Fibroblast of skin of right biceps (primary cell): ENCODE results near the gene ZMPSTE24.
A peak's percentile ranks its signal among the peaks of the same experiment; 100 is the strongest.
"Not testable (repeated sequence)": the region's sequence is repeated elsewhere in the genome, so short reads cannot be mapped to it uniquely, and the experiment has no call there.

ENCODE experiments used
- DNase-seq: peaks from one replicate; pipeline ENCODE4 v3.0.0-alpha.2; 2013

The ZMPSTE24 gene

GRCh38 chr1:40332695-40333094 is 74.7 kb downstream of the ZMPSTE24 start:
- no peak for DNase-seq

DNA sequence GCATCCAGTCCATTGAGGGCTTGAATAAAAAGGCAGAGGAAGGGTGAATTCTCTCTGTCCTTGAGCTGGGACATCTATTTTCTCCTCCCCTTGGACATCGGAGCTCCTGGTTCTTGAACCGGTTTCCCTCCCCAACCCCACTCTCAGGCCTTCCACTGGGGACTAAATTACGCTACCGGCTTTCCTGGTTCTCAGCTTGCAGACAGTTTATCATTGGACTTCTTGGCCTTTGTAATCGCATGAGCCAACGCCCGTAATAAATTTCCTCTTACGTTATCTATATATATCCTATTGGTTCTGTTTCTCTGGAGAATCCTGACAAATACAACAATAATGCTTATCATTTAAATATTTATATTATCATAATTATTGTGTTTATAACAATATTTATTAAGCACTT is 79.4 kb downstream of the ZMPSTE24 start:
- DNase-seq = no peak

GRCh38 chr1:40338745-40339419 is 80.8 kb downstream of the ZMPSTE24 start:
- DNase-seq = peak; percentile 68

- no peak for DNase-seq
These were observed 81.6 kb downstream of the ZMPSTE24 start for GRCh38 chr1:40339420-40340323.

DNA sequence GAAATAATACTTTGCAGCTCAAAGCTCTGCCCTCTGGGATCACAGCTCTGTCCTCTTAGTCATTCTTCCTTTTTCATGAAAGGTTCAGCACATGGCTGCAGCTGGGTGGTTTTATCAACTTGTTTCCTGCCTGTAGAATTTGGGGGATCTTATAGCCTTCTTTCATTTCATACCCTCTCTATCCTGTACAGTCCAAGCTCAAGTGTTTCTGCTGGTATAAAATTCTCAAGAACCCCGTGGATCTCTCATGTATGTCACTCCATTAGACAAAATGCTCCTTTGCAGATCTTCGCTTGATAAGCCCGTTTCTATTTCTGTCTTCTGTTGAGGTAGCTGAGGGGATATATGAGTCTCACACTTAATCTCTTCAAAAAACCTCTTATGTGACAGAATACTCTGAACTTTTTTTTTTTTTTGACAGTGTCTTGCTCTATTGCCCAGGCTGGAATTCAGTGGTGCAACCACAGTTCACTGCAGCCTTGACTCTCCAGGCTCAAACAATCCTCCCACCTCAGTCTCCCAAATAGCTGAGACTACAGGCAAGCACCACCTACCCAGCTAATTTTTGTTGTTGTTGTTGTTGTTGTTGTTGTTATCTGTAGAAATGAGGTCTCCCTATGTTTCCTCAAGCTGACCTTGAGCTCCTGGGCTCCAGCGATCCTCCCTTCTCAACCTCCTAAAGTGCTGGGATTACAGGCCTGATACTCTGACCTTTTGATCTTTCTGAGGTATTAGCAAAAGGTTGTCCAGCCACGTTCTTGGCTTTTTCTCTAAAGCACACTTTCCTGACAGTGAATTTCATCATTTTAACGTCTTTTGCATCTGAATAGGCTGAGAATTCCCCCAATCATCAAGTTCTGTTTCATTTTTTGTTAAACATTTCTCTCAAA is 83.7 kb downstream of the ZMPSTE24 start:
- no peak for DNase-seq

DNA sequence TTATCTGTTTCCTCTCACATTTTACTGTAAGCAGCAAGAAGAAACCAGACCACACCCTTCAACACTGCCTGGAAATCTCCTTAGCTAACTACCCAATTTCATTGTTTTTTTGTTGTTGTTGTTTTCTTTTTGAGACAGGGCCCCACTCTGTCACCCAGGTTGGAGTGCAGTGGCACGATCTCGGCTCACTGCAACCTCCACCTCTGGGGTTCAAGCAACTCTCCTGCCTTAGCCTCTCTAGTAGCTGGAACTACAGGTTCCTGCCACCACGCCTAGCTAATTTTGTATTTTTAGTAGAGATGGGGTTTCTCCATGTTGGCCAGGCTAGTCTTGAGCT is 84.3 kb downstream of the ZMPSTE24 start:
- DNase-seq = not testable (repeated sequence)
